UCSD-AML1 (cell line): ENCODE measurements around the gene GMDS.

Experiments used
- DNase-seq: peaks from one replicate; lab custom pipeline; 2025; ENCODE audit not compliant: unreplicated experiment; lab: John Stamatoyannopoulos, UW

GMDS gene

GRCh38 chr6:1636971-1637871 is 608.2 kb downstream of the GMDS start:
- DNase-seq = no peak

GRCh38 chr6:1636272-1636825 is 609.1 kb downstream of the GMDS start:
- DNase-seq = no peak

GRCh38 chr6:1635305-1636010 is 609.9 kb downstream of the GMDS start:
- DNase-seq = no peak

- DNase-seq = no peak
These were observed 611.3 kb downstream of the GMDS start for GRCh38 chr6:1634081-1634480.

- DNase-seq = no peak
These were observed 611.9 kb downstream of the GMDS start for GRCh38 chr6:1633366-1634021.

- DNase-seq = no peak
These were observed 614.2 kb downstream of the GMDS start for GRCh38 chr6:1631251-1631650.

- DNase-seq = no peak
These were observed 614.6 kb downstream of the GMDS start for GRCh38 chr6:1630771-1631217.

- no peak for DNase-seq
These were observed 615.1 kb downstream of the GMDS start for GRCh38 chr6:1630212-1630770.

- no peak for DNase-seq
These were observed 616.1 kb downstream of the GMDS start for GRCh38 chr6:1629316-1629715.

GRCh38 chr6:1627827-1628560 is 617.4 kb downstream of the GMDS start:
- no peak for DNase-seq

- no peak for DNase-seq
These were observed 618.9 kb downstream of the GMDS start for GRCh38 chr6:1626481-1626880.

- no peak for DNase-seq
These were observed 619.5 kb downstream of the GMDS start for GRCh38 chr6:1625794-1626435.

GRCh38 chr6:1624851-1625781 is 620.3 kb downstream of the GMDS start:
- DNase-seq = no peak

GRCh38 chr6:1624058-1624850 is 621.2 kb downstream of the GMDS start:
- no peak for DNase-seq

GRCh38 chr6:1623769-1624057 is 621.7 kb downstream of the GMDS start:
- DNase-seq = no peak

- DNase-seq = no peak
These were observed 622.3 kb downstream of the GMDS start for GRCh38 chr6:1622851-1623768.

GRCh38 chr6:1622220-1622850 is 623.1 kb downstream of the GMDS start:
- DNase-seq = no peak
